OCI-LY7 (cell line): Measurements from ENCODE around the gene ARMH4. TPM values are rescaled to one million over a fixed set of nuclear protein-coding genes. Genes with fewer than 3 reads are reported as not detected.

Experiments used
- BruUV-seq: library from RNA; stranded (reverse); fragments of 400-500 nt; replicated peaks from 2 replicates; lab custom pipeline; 2021; lab: Mats Ljungman, UMichigan
- CTCF ChIA-PET: fragments of 300-600 bp; sonication (Branson Sonifier 250); formaldehyde crosslinking; loops from one replicate; lab custom pipeline; 2022; ENCODE audit warnings: antibody characterized with exemption; ENCODE audit not compliant: unreplicated experiment; lab: Charles Lee
- POLR2A ChIA-PET: fragments of 300-600 bp; sonication (Branson Sonifier 250); formaldehyde crosslinking; loops from one replicate; lab custom pipeline; 2022; ENCODE audit warnings: antibody characterized with exemption; lab: Charles Lee
- DNase-seq: peaks from one replicate; pipeline ENCODE4 v3.0.0-alpha.2; 2015; ENCODE audit warnings: low spot score
- H2AFZ ChIP-seq: fragments of 200-600 bp; sonication (generic), shearing (Covaris generic); 2 replicates; pipeline ENCODE4 v1.6.1; 2014; ENCODE audit warnings: mild to moderate bottlenecking, antibody characterized with exemption, low read length, moderate library complexity
- H3K27ac ChIP-seq: fragments of 200-600 bp; sonication (generic); 2 replicates; pipeline ENCODE4 v1.5.1; 2014; ENCODE audit warnings: mixed run types, low read depth, mild to moderate bottlenecking, moderate library complexity, low read length, inconsistent platforms; ENCODE audit not compliant: poor library complexity, severe bottlenecking
- H3K36me3 ChIP-seq: fragments of 200-600 bp; sonication (generic); 2 replicates; pipeline ENCODE4 v1.6.1; 2014; ENCODE audit warnings: mild to moderate bottlenecking, antibody characterized with exemption, low read length, moderate library complexity, mixed read lengths; ENCODE audit not compliant: insufficient read depth
- H3K4me1 ChIP-seq: fragments of 200-600 bp; sonication (generic); 2 replicates; pipeline ENCODE4 v1.5.1; 2014; ENCODE audit warnings: mild to moderate bottlenecking, low read length; ENCODE audit not compliant: insufficient read depth, poor library complexity, severe bottlenecking
- H3K4me2 ChIP-seq: fragments of 200-600 bp; sonication (generic); 2 replicates; pipeline ENCODE4 v1.6.1; 2014; ENCODE audit warnings: mild to moderate bottlenecking, low read length
- H3K4me3 ChIP-seq: fragments of 200-600 bp; sonication (generic); 2 replicates; pipeline ENCODE4 v1.5.1; 2014; ENCODE audit warnings: mild to moderate bottlenecking, low read depth, low read length; ENCODE audit not compliant: poor library complexity, severe bottlenecking
- H3K79me2 ChIP-seq: fragments of 200-600 bp; sonication (generic); 2 replicates; pipeline ENCODE4 v1.6.1; 2016; ENCODE audit warnings: low read depth, mild to moderate bottlenecking, low read length, moderate library complexity, mixed read lengths; ENCODE audit not compliant: insufficient read depth
- H3K9me2 ChIP-seq: fragments of 200-600 bp; sonication (generic); 2 replicates; pipeline ENCODE4 v1.6.1; 2016; ENCODE audit warnings: mild to moderate bottlenecking, low read length, mixed read lengths; ENCODE audit not compliant: insufficient read depth
- H3K9me3 ChIP-seq: fragments of 200-600 bp; sonication (generic); 2 replicates; pipeline ENCODE4 v1.6.1; 2014; ENCODE audit warnings: mild to moderate bottlenecking, mixed run types, low read length, mixed read lengths
- H4K20me1 ChIP-seq: fragments of 200-600 bp; sonication (generic); 2 replicates; pipeline ENCODE4 v1.6.1; 2014; ENCODE audit warnings: mild to moderate bottlenecking, antibody characterized with exemption, low read length, moderate library complexity, mixed read lengths; ENCODE audit not compliant: insufficient read depth
- CTCF ChIP-seq: fragments of 200-600 bp; sonication (generic); conservative IDR thresholded peaks from 2 replicates; pipeline ENCODE4 v1.5.1; 2014; ENCODE audit warnings: mild to moderate bottlenecking, antibody characterized with exemption, low read length, moderate library complexity, mixed read lengths
- EZH2phosphoT487 ChIP-seq: fragments of 200-600 bp; sonication (generic); IDR thresholded peaks from 2 replicates; pipeline ENCODE4 v1.6.1; 2018; ENCODE audit warnings: low read depth, borderline replicate concordance, mild to moderate bottlenecking, mixed run types, antibody characterized with exemption, low read length, moderate library complexity, mixed read lengths
- intact Hi-C: fragments of 100-400 bp; cut with micrococcal nuclease; formaldehyde crosslinking; loops from one replicate; pipeline ENCODE4 v1.10.0; 2022; ENCODE audit not compliant: unreplicated experiment
- total RNA-seq, 2 experiments: library from RNA; depleted of rRNA in 1 of 2; stranded (reverse); fragments of >200 nt in 1 of 2; shearing (Covaris generic) in 1 of 2; gene quantifications; 2 replicates each; pipeline ENCODE4 v1.2.3, GENCODE V29; 2014 to 2022

ARMH4 gene
- total RNA-seq, 2 experiments from 2014 or later, result 0.25 TPM; not detected in 1

DNA sequence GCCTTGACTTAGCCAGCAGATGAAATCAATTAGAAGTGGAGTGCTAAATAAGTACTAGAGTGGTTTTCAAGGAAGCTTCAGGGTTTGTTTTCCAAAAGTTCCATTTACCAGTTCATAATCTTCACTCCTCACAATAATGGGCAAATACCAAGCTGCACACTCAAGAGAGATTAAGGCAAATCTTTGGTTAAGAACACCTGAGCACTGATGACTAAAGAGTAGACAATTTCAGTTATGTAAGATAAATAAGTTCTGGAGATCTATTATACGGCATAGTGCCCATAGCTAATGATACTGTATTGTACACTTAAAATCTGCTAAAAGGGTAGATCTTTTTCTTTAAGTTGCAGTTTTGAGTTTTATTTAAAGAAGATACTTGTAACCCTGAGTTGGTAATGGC, 125.0 kb downstream of the ARMH4 start:
- Histone ChIP-seq H3K4me1 (no peaks in the 10 kb centered on the region), H3K9me3 (no peaks in the 10 kb centered on the region), H3K36me3 (no peaks in the 10 kb centered on the region), H3K79me2 (no peaks in the 10 kb centered on the region), H3K4me3 (no peak overlapping the region), H3K4me2 (no peak overlapping the region), H3K27ac (no peak overlapping the region), H3K9me2 (no peaks in the 10 kb centered on the region), H2AFZ (no peak overlapping the region), H4K20me1 (no peaks in the 10 kb centered on the region)
- no peak for DNase-seq
- intact Hi-C loops, result no loop called here
- BruUV-seq, result no TSS peak
- ChIA-PET POLR2A (no interaction called here), CTCF (no interaction called here)
- TF ChIP-seq CTCF, result no peak
- no peak for TF ChIP-seq EZH2phosphoT487

DNA sequence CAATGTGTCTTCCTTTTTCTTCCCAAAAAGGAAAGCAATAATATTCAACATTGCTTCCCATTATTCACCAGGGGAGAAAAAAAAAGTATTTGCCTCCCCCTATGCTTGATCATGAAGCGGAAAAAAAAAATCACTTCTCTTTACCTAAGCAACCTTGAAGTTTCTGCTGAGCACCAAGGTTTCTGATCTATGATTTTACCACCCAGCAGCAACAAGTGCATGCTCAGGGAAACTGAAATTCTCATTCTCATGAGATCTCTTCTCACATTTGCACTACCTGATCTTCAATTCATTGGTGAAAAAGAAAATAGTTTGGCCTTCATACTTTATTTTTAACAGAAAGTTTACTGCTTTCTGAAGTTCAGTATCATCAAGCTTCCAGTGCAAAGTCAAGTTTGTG, 125.8 kb downstream of the ARMH4 start:
- no peak overlapping the region for H3K4me3 ChIP-seq
- no TSS peak for BruUV-seq
- no peak overlapping the region for H3K27ac ChIP-seq
- no peak overlapping the region for H2AFZ ChIP-seq
- H3K4me1 ChIP-seq, result no peaks in the 10 kb centered on the region
- no peaks in the 10 kb centered on the region for H3K36me3 ChIP-seq
- intact Hi-C loops, result no loop called here
- H3K9me3 ChIP-seq, result no peaks in the 10 kb centered on the region
- no peak overlapping the region for H3K4me2 ChIP-seq
- ChIA-PET POLR2A (no interaction called here), CTCF (no interaction called here)
- no peak for TF ChIP-seq EZH2phosphoT487
- TF ChIP-seq CTCF, result no peak
- no peak for DNase-seq
- H4K20me1 ChIP-seq, result no peaks in the 10 kb centered on the region
- no peaks in the 10 kb centered on the region for H3K79me2 ChIP-seq
- no peaks in the 10 kb centered on the region for H3K9me2 ChIP-seq

DNA sequence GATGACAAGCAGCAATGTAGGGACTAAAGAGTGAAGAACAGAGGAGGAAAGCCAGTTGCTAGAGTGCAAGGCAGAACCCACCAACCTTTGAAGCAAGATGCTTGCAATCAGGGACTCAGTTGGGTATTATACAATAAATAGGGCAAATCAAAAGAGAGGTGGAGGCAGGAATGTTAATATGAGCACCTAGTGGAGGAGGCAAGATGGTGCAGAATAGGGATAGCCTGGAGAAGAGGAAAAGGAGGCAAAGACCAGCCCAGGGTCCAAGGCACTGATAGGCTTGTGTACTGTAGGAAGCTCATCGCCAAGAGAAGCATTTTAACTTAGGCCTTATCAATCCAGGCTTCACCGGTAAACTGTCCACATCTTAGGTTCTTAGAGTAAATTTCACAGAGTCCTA, 137.2 kb downstream of the ARMH4 start:
- Histone ChIP-seq H3K79me2 (no peaks in the 10 kb centered on the region), H3K4me3 (no peak overlapping the region), H3K36me3 (no peaks in the 10 kb centered on the region), H3K4me1 (no peaks in the 10 kb centered on the region), H4K20me1 (no peaks in the 10 kb centered on the region), H3K9me3 (peaks cover 5% of the 10 kb centered on the region; the same call in 1 of the 2 replicates), H2AFZ (no peak overlapping the region), H3K4me2 (no peak overlapping the region), H3K27ac (no peak overlapping the region), H3K9me2 (no peaks in the 10 kb centered on the region)
- DNase-seq, result no peak
- ChIA-PET CTCF (no interaction called here), POLR2A (no interaction called here)
- BruUV-seq, result no TSS peak
- TF ChIP-seq EZH2phosphoT487 (no peak), CTCF (no peak)
- intact Hi-C loops, result no loop called here
